ENCODE measurements around the gene AOC3.
"Not testable (repeated sequence)": the region's sequence is repeated elsewhere in the genome, so short reads cannot be mapped to it uniquely, and the experiment has no call there.

The AOC3 gene

DNA sequence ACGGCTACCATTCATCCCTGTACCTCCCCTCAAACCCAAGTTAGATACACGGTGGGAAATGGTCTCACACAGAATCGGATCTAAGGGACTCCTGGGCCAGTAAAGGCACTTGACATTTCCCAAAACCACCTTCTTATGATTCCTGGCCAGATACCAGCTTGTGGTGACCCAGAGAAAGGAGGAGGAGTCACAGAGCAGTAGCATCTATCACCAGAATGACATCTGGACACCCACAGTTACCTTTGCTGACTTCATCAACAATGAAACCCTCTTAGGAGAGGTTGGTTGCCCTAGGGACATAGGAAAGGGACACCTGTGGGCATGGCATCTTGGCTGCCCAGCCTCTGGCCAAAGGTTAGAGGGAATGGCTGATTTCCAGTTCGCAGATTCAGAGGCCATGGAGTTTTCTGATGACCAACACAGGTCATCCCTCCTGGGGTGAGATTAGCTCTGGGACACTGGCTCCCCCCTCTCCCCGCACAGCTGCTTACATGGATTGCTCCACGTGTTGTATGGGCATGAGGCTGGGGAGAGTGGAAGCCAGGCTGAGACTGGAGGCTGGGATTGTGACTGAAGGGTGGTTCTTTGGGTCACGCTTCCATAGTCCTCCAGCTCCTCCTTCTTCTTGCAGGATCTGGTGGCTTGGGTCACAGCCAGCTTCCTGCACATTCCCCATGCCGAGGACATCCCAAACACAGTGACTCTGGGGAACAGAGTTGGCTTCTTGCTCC is 1.4 kb upstream of the AOC3 start:
- DNase-seq (ENCODE audit: low spot score) = no peak
- no peak overlapping the region for H3K4me3 ChIP-seq (ENCODE audit: severe bottlenecking)
- H3K27ac ChIP-seq (ENCODE audit: poor library complexity, severe bottlenecking) = no peak overlapping the region
- no peaks in the 10 kb centered on the region for H3K4me1 ChIP-seq (ENCODE audit: insufficient read depth, poor library complexity, severe bottlenecking)
- no peaks in the 10 kb centered on the region for H3K27me3 ChIP-seq (ENCODE audit: insufficient read depth, poor library complexity, severe bottlenecking)
- H3K9me3 ChIP-seq (ENCODE audit: severe bottlenecking) = no peaks in the 10 kb centered on the region
- 0 out of 2 replicates have a peak, but pooled peaks cover 5% of the 10 kb centered on the region for H3K36me3 ChIP-seq (ENCODE audit: low read depth)
- no peak for ATAC-seq (ENCODE audit: low read depth)
- TF ChIP-seq, protein P1, sequence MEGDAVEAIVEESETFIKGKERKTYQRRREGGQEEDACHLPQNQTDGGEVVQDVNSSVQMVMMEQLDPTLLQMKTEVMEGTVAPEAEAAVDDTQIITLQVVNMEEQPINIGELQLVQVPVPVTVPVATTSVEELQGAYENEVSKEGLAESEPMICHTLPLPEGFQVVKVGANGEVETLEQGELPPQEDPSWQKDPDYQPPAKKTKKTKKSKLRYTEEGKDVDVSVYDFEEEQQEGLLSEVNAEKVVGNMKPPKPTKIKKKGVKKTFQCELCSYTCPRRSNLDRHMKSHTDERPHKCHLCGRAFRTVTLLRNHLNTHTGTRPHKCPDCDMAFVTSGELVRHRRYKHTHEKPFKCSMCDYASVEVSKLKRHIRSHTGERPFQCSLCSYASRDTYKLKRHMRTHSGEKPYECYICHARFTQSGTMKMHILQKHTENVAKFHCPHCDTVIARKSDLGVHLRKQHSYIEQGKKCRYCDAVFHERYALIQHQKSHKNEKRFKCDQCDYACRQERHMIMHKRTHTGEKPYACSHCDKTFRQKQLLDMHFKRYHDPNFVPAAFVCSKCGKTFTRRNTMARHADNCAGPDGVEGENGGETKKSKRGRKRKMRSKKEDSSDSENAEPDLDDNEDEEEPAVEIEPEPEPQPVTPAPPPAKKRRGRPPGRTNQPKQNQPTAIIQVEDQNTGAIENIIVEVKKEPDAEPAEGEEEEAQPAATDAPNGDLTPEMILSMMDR (IDR thresholded peaks at IDR 0.05; ENCODE audit: poor library complexity, severe bottlenecking) = no peak

DNA sequence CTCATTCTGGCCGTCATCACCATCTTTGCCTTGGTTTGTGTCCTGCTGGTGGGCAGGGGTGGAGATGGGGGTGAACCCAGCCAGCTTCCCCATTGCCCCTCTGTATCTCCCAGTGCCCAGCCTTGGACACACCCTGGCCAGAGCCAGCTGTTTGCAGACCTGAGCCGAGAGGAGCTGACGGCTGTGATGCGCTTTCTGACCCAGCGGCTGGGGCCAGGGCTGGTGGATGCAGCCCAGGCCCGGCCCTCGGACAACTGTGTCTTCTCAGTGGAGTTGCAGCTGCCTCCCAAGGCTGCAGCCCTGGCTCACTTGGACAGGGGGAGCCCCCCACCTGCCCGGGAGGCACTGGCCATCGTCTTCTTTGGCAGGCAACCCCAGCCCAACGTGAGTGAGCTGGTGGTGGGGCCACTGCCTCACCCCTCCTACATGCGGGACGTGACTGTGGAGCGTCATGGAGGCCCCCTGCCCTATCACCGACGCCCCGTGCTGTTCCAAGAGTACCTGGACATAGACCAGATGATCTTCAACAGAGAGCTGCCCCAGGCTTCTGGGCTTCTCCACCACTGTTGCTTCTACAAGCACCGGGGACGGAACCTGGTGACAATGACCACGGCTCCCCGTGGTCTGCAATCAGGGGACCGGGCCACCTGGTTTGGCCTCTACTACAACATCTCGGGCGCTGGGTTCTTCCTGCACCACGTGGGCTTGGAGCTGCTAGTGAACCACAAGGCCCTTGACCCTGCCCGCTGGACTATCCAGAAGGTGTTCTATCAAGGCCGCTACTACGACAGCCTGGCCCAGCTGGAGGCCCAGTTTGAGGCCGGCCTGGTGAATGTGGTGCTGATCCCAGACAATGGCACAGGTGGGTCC is 607 bp downstream of the AOC3 start:
- DNase-seq (ENCODE audit: low spot score) = not testable (repeated sequence)

DNA sequence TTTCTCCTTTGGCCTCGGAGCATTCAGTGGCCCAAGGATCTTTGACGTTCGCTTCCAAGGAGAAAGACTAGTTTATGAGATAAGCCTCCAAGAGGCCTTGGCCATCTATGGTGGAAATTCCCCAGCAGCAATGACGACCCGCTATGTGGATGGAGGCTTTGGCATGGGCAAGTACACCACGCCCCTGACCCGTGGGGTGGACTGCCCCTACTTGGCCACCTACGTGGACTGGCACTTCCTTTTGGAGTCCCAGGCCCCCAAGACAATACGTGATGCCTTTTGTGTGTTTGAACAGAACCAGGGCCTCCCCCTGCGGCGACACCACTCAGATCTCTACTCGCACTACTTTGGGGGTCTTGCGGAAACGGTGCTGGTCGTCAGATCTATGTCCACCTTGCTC is 1.4 kb downstream of the AOC3 start:
- H3K9me3 ChIP-seq (ENCODE audit: severe bottlenecking) = no peaks in the 10 kb centered on the region
- ATAC-seq (ENCODE audit: low read depth) = no peak
- no peaks in the 10 kb centered on the region for H3K27me3 ChIP-seq (ENCODE audit: insufficient read depth, poor library complexity, severe bottlenecking)
- no peaks in the 10 kb centered on the region for H3K36me3 ChIP-seq (ENCODE audit: low read depth)
- TF ChIP-seq, protein P1 (IDR thresholded peaks at IDR 0.05; ENCODE audit: poor library complexity, severe bottlenecking) = no peak
- no peak overlapping the region for H3K27ac ChIP-seq (ENCODE audit: poor library complexity, severe bottlenecking)
- H3K4me3 ChIP-seq (ENCODE audit: severe bottlenecking) = no peak overlapping the region
- H3K4me1 ChIP-seq (ENCODE audit: insufficient read depth, poor library complexity, severe bottlenecking) = no peaks in the 10 kb centered on the region
- DNase-seq (ENCODE audit: low spot score) = no peak

More for the DNA sequence above, 607 bp downstream of the AOC3 start:
- H3K27ac ChIP-seq (ENCODE audit: poor library complexity, severe bottlenecking); ATAC-seq (ENCODE audit: low read depth); H3K4me1 ChIP-seq (ENCODE audit: insufficient read depth, poor library complexity, severe bottlenecking); H3K27me3 ChIP-seq (ENCODE audit: insufficient read depth, poor library complexity, severe bottlenecking); H3K36me3 ChIP-seq (ENCODE audit: low read depth); H3K9me3 ChIP-seq (ENCODE audit: severe bottlenecking); H3K4me3 ChIP-seq (ENCODE audit: severe bottlenecking): not testable (repeated sequence)

DNA sequence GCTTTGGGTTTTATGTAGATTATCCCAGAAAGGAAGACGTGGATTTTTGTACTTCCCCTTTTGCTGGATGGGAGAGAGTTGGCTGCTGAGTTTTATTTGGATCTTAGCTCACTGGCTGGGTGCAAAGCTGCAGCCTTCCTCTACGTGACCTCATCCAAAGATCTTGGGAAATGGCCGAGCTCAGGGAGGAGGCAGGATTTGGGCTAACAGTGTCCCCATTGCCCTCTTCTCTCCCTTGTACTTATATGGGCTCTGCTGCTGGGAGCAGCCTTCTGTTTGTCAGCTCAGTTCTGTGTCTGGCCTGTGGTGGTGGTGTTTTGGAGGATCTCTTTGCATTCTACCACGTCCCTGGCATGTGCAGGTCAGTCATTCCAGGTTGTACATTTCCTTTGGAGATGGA is 2.0 kb downstream of the AOC3 start:
- no peak overlapping the region for H3K4me3 ChIP-seq (ENCODE audit: severe bottlenecking)
- DNase-seq (ENCODE audit: low spot score) (no peak), ATAC-seq (ENCODE audit: low read depth) (no peak)
- no peaks in the 10 kb centered on the region for H3K36me3 ChIP-seq (ENCODE audit: low read depth)
- H3K9me3 ChIP-seq (ENCODE audit: severe bottlenecking) = no peaks in the 10 kb centered on the region
- TF ChIP-seq, protein P1 (IDR thresholded peaks at IDR 0.05; ENCODE audit: poor library complexity, severe bottlenecking) = no peak
- no peak overlapping the region for H3K27ac ChIP-seq (ENCODE audit: poor library complexity, severe bottlenecking)
- no peaks in the 10 kb centered on the region for H3K27me3 ChIP-seq (ENCODE audit: insufficient read depth, poor library complexity, severe bottlenecking)
- no peaks in the 10 kb centered on the region for H3K4me1 ChIP-seq (ENCODE audit: insufficient read depth, poor library complexity, severe bottlenecking)

DNA sequence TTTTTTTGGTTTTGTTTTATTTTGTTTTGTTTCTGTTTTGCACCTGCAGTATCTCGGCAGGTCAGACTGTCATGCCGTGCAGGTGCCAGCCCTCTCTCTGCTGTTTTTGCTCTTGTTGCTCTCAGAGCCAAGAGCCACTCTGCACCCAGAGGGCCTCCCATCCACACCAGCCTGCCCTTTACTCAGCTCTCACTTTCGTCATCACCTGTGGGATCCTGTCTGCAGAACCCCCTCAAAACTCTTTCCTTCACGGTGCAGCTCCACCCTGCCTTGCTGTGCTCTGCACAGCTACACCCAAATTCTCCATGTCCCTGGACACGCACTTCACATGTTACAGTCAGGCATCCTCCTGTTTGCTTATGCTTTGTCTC is 2.6 kb downstream of the AOC3 start:
- Histone ChIP-seq H3K27ac (ENCODE audit: poor library complexity, severe bottlenecking) (no peak overlapping the region), H3K9me3 (ENCODE audit: severe bottlenecking) (no peaks in the 10 kb centered on the region), H3K36me3 (ENCODE audit: low read depth) (no peaks in the 10 kb centered on the region), H3K4me1 (ENCODE audit: insufficient read depth, poor library complexity, severe bottlenecking) (no peaks in the 10 kb centered on the region), H3K4me3 (ENCODE audit: severe bottlenecking) (no peak overlapping the region), H3K27me3 (ENCODE audit: insufficient read depth, poor library complexity, severe bottlenecking) (no peaks in the 10 kb centered on the region)
- TF ChIP-seq, protein P1 (IDR thresholded peaks at IDR 0.05; ENCODE audit: poor library complexity, severe bottlenecking) = no peak
- DNase-seq (ENCODE audit: low spot score) (no peak), ATAC-seq (ENCODE audit: low read depth) (no peak)

Measured in RWPE2 (cell line).